Non-pigmented ciliary epithelial cell (primary cell): Measurements from ENCODE around the gene RASAL3.
"Not testable (repeated sequence)": the region's sequence is repeated elsewhere in the genome, so short reads cannot be mapped to it uniquely, and the experiment has no call there.

ENCODE experiments used
- DNase-seq: peaks from one replicate; pipeline ENCODE4 v3.0.0-alpha.2; 2010; ENCODE audit warnings: low read depth

RASAL3 gene

DNA sequence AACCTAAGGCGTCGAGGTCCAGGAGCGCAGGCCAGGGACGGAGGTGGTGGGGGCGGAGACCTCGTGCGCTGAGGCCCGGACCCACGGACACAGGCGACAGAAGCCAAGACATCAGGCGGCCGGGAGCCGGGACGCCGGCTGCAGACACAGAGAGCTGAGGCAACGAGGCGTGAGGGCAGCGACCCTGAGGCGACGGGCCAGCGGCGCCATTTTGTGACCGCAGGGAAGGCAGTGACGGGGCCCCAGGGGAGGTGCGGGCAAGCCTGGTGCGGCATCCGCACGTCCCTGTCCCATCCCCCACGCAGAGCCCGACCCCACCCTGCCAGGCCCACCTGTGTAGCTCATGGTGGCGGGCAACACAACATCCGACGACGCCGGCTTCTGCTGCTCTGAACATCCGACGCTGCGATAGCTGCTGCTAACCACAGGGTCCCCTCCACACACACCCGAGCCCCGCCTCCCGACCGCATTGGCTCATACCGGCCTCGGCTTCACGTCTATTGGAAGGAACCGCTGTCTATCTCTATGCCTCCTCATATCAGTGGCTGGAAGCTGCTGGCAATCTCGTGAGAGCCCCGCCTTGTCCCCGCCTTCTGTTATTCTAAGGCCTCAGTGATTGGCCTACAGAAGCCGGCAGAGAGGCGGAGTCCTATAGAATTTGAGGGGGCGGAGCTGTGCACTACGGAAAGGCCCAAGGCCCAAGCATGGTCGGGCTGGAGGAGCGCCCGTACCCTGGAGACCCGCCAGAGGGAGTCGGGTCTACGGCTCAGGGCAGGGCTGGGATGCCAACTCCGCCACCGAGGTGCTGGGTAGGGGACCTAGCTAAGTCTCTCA is 45.5 kb downstream of the RASAL3 start, which contains the start of gene AKAP8L:
AKAP8L (minus strand) TSS at position 410 of the 834 bp plus-strand sequence; CDS start at position 345, 65 bp downstream.
- peak; percentile 99 for DNase-seq

DNA sequence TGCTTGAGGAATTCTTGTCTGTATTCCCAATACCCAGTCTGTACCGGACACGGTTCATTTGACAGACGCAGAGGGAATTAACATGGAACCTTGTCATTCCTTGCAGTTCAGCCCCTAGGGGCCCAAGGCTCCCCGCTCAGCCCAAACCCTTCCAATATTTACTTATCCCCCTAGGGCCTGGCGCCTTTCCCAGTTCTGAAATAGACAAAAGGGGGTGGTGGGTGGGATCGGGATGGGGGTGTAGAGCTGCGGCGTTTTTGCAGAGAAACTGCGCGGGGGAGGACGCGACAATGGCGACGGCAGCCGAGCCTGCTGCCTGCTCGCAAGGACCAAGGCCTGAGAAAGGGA is 46.1 kb downstream of the RASAL3 start:
- no peak for DNase-seq

DNA sequence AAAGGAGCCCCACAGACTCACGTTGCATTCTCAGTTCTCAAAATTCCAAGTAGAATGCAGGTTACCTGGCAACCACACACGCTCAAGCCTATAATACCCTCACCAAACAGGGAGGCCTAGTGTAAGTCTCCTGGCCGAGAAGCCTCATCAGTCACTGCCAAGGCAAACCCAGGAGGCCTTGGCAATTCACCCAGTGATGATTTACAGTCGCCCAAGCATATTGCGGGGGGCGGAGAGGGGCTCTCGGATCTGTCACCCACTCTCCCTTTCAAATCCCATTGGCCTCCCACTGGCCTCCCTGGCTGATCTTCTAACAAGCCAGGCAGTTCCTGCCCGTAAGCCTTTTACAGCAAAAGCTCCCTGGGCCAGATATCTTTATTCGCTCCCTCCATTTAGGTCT is 46.6 kb downstream of the RASAL3 start:
- DNase-seq: no peak

DNA sequence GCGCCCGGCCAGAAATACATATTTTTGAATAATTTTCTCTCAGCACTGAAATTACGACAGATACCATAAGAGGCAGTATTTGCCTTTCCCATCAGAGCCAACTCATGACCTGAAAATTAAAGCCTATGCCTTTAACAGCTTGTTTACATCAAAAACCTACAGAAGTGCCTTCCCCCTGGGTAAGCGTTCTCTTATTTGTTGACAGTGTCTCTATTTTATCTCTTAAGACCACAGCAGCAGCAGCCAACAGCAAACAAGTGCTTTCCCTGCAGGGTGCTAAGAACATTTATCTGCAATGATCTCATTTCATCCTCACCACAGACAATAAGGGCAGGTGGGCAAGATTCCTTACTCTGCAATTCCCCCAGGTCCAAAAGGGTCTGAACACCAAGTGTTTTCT is 51.5 kb downstream of the RASAL3 start:
- no peak for DNase-seq

GRCh38 chr19:15411351-15411750 is 53.0 kb downstream of the RASAL3 start:
- not testable (repeated sequence) for DNase-seq

GRCh38 chr19:15404780-15405211 is 59.5 kb downstream of the RASAL3 start:
- DNase-seq: no peak

DNA sequence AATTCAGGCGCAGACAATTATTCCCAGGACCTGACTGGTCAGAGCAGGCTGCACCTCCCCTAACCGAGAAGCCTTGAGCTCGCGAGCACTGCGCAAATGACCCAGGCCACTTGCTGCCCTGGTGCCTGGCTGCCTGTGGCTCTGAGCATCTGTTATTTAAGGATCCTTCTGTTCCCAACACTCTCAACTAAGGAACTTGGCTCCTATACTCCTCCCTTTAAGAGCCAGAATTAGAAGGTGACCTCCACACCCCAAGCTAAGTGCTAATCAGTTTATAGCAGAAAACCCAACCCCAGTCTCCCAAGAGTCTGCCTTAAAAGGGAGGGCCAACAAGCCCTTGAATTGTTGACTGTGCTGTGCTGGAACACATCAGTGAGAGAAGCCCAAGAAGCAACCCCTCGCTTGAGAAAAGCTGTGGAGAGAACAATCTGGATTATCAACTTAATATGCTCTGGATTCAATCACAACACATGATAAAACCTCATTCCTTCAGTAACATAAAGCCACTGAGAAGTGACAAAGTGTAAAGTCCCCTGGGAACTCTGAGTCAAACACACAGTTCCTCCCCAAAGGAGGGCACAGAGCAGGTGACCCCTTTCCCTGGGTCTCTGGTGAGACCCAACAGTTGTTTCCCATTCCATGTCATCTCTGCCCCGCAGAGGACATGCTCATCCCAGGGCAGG is 60.1 kb downstream of the RASAL3 start:
- no peak for DNase-seq

GRCh38 chr19:15403151-15403531 is 61.2 kb downstream of the RASAL3 start:
- no peak for DNase-seq

GRCh38 chr19:15402411-15403150 is 61.8 kb downstream of the RASAL3 start:
- no peak for DNase-seq
